Left cardiac atrium (tissue), 4 donors: Measurements from ENCODE around the gene B3GLCT. TPM values are rescaled to one million over a fixed set of nuclear protein-coding genes. Genes with fewer than 3 reads are reported as not detected.
A peak's percentile ranks its signal among the peaks of the same experiment; 100 is the strongest.

Experiments
- ATAC-seq, 2 donors: fragments of 200-7000 bp; cut with Tn5 transposase; one replicate each; pipeline ENCODE4 v1.9.1; 2020; ENCODE audit warnings: mild to moderate bottlenecking in 2 of 2, moderate library complexity in 2 of 2
- DNase-seq: peaks from one replicate; pipeline ENCODE4 v3.0.0-alpha.2; 2020
- intact Hi-C, 2 donors: fragments of 100-400 bp; cut with DNase I; formaldehyde crosslinking; loops; one replicate each; pipeline versions ENCODE4 v1.14.1 to v1.15.1; 2022 to 2023
- total RNA-seq, 2 donors: library from RNA; stranded (reverse); fragmentation: NEBNext Ultra II Directional; extraction: Animal tissue kit (Norgen Biotek cat#: 25700); gene quantifications; one replicate each; pipeline ENCODE4 v1.2.1, GENCODE V29; 2021
- donor health status: DM: no; HTN: yes; CAD: no.
- donor health status: DM: no; HTN: yes; CAD: no; lungs with severe emphysema.
- donor health status: DM: yes; HTN: yes; CAD: no.
- donor health status: Dilated cardiomyopathy.

The B3GLCT gene
- total RNA-seq, 2 donors from 2014 or later: 15.4 to 16.7 TPM

- ATAC-seq: no peak
- intact Hi-C loops: no loop called here
- DNase-seq: no peak
Measured at GRCh38 chr13:31246918-31247317, 47.1 kb downstream of the B3GLCT start.

GRCh38 chr13:31248361-31248760 is 48.6 kb downstream of the B3GLCT start:
- intact Hi-C loops: no loop called here
- ATAC-seq (no peak), DNase-seq (no peak)

DNA sequence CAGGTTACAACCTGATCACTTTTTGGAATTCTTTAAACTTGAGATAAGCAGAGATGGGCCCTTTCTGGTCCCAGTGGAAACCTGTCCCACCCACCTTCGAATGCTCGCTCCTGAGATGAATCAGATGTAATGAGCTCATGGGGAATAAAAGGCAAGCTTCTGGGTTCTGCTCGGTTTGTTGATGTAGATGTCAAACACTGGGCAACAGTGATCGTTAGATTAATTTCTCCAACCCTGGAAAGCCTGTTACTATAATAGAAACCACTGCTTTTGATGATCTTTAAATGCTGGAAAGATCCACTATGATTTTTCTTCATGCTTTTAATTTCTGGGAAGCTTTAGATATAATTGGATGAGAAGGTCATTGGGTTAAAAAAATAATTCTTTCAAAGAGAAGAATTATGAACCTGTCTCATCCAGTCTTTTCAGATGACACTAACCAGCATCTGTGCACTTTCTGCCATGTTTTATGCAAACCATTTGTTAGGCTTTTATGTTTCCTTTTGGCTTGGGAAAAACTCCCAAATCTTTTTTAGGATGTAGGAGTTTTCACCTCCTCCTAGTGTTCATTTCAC is 49.3 kb downstream of the B3GLCT start:
- ATAC-seq (no peak), DNase-seq (no peak)
- intact Hi-C loops: no loop called here

DNA sequence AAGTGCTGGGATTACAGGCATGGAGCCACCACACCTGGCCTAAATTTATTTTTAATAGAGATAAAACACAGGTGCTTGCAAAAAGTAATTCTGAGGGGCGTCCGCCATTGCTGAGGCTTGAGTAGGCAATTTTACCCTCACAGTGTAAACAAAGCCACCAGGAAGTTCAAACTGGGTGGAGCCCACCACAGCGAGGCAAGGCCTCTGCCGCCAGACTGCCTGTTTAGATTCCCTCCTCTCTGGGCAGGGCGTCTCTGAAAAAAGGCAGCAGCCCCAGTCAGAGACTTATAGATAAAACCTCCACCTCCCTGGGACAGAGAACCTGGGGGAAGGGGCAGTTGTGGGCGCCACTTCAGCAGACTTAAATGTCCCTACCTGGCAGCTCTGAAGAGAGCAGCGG is 50.7 kb downstream of the B3GLCT start:
- ATAC-seq (no peak), DNase-seq (no peak)
- intact Hi-C loops: no loop called here

DNA sequence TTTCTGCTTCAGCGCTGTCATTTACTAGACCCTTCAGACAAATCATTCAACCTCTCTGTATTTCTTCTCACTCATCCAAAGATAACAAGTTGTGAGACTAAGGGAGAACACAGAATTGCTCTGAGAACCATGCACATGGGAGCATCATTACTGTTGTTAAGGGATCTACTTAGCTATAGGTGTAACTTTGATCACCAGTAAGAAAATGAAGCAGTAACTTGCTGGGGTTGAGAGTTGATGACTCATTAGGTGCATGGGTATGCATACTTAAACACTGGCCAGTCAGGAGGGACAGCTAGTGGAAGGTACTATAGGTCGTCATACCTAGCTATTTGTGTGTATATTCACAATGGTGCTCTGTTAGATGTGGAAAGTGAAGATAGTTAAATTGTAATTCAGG is 61.5 kb downstream of the B3GLCT start:
- intact Hi-C loops: no loop called here
- DNase-seq (no peak), ATAC-seq (no peak)

GRCh38 chr13:31263346-31263745 is 63.6 kb downstream of the B3GLCT start:
- ATAC-seq (no peak), DNase-seq (no peak)
- intact Hi-C loops: no loop called here

DNA sequence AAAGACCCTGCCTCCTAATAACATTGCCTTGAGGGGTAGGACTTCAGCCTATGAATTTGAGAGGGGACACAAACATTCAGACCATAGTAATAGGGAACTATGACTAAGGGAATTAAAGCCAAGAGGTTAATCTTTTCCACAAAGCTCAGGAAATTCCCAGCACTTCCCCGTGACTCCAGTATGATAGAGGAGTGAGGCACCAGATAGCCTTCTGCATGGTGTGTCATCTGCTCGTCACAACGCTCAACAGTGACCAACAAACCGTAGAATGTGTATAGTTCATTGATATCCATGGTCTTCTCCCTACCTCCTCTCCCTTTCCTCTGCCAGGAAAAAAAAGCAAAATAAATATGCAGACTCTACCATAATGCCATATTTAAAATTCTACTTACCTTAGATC is 64.4 kb downstream of the B3GLCT start:
- ATAC-seq (no peak), DNase-seq (no peak)
- intact Hi-C loops: no loop called here

DNA sequence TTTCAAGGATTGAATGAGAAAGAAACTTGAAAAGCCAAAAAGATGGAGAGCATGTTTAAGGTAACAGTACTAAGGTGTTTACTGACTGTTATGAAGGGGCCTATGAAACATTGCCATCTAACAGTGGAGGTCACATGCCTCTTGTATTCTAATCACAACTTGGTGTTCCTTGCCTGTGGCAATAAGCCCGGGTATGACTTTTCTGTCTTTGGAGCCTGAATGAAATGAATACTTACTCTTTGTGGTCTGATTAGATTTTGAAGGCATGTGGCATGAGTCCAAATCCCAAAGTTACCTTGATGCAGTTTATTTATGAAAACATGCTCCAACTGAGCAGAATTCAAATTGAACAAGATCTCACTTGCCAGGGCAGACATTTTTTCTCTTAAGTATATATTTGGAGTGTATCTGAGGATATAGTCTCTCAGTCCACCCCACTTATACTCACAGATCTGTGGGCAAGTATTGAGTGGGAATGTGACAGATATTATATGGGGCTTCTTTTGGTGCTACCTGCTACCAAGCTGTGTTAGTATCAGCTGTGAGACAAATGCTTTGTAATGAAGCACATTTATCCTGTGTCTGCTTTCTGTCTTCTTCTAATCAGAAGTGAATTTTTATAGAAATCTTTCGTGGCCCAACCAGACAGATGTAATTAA is 67.5 kb downstream of the B3GLCT start:
- ATAC-seq (peak in 1 of 2 donors; percentile 53), DNase-seq (no peak)
- intact Hi-C loops: no loop called here

DNA sequence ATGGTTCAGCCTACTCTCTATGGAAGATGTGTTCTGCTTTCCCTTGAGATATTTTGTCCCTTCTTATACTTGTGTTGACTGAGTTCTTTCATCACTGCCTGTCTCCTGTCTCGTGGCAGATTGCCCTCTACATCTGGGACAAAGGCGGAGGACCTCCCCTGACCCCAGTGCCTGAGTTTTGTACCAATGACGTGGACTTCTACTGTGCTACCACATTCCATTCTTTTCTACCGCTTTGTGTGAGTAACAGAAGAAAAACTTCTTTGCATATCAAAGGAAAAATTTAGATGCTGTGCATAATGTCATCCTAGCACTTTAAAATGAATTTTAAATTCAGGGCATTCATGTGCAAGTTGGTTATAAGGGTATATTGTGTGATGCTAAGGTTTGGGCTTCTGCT is 74.6 kb downstream of the B3GLCT start:
- intact Hi-C loops: no loop called here
- DNase-seq (no peak), ATAC-seq (no peak)

DNA sequence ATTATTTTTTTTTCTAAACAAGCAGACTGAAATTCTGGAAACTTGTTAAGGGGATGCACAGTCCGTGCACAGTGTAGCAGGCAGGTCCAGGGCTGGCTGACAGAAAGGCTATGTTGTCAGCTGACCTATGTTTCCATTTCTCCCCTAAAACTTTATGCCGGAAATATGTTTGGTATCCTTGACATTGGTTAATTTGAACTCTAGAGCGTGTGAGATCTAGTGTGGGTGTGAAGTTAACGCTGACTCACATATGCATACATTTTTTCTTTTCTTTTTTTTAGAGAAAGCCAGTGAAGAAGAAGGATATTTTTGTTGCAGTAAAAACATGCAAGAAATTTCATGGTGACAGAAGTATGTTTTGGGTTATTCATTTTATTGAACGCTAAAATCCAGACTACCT is 76.6 kb downstream of the B3GLCT start:
- intact Hi-C loops: no loop called here

GRCh38 chr13:31278869-31279268 is 79.1 kb downstream of the B3GLCT start:
- DNase-seq (no peak), ATAC-seq (peak in 1 of 2 donors; percentile 47)
- intact Hi-C loops: no loop called here

More for the DNA sequence above, 76.6 kb downstream of the B3GLCT start:
- no peak for DNase-seq
- ATAC-seq: no peak

- intact Hi-C loops: no loop called here
- DNase-seq (no peak), ATAC-seq (no peak)
Measured at GRCh38 chr13:31282741-31283455, 83.1 kb downstream of the B3GLCT start.

GRCh38 chr13:31286930-31287329 is 87.2 kb downstream of the B3GLCT start:
- ATAC-seq (no peak), DNase-seq (no peak)
- intact Hi-C loops: no loop called here

- intact Hi-C loops: no loop called here
- DNase-seq (no peak), ATAC-seq (no peak)
Measured at GRCh38 chr13:31301119-31301518, 101.3 kb downstream of the B3GLCT start.

DNA sequence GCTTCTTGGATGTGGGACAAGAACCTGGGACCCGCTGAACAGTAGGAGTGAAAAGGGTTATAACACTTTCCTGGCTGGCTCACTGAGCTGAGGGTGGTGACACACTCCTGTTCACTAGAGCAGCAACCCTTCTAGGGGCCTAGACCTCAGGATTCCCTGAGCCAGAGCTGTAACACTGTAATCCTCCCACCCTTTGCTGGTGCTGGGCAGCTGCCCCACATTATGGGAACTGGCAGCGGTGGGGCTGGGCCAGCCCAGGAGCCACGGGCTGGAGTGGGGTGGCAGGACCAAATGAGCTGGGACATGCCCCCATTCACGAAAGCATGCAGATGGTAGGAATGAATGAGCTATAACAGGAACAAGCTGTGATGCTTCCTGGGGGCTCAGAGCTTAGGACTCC is 110.6 kb downstream of the B3GLCT start:
- DNase-seq (no peak), ATAC-seq (peak in 1 of 2 donors; percentile 44)
- intact Hi-C loops: no loop called here

GRCh38 chr13:31310786-31311185 is 111.0 kb downstream of the B3GLCT start:
- DNase-seq (peak; percentile 32), ATAC-seq (peak; percentile 91 to 92)
- intact Hi-C loops: no loop called here

GRCh38 chr13:31311921-31312320 is 112.1 kb downstream of the B3GLCT start:
- no peak for ATAC-seq
- intact Hi-C loops: no loop called here
- no peak for DNase-seq

DNA sequence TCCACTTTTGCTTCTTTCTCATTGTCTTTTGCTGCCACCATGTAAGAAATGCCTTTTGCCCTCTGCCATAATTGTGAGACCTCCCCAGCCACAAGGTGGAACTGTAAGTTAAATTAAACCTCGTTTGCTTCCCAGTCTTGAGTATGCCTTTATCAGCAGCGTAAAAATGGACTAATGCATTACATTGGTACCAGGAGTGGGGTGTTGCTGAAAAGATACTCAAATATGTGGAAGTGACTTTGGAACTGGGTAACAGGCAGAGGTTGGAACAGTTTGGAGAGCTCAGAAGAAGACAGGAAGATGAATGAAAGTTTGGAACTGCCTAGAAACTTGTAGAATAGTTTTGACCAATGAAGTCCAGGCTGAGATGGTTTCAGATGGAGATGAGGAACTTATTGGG is 115.2 kb downstream of the B3GLCT start:
- DNase-seq: no peak
- intact Hi-C loops: no loop called here
- no peak for ATAC-seq

- ATAC-seq: no peak
- intact Hi-C loops: no loop called here
- DNase-seq: no peak
Measured at GRCh38 chr13:31320946-31321345, 121.2 kb downstream of the B3GLCT start.

- intact Hi-C loops: no loop called here
- DNase-seq (no peak), ATAC-seq (no peak)
Measured at GRCh38 chr13:31321457-31321856, 121.7 kb downstream of the B3GLCT start.

- intact Hi-C loops: no loop called here
- DNase-seq (peak; percentile 51), ATAC-seq (peak; percentile 41 to 80)
Measured at GRCh38 chr13:31322026-31322425, 122.3 kb downstream of the B3GLCT start.
